KBM-7 (cell line): ENCODE data around the gene TAT.
A peak's percentile ranks its signal among the peaks of the same experiment; 100 is the strongest.

Experiments used
- DNase-seq: peaks from one replicate; pipeline ENCODE4 v3.0.0-alpha.2; 2015
- in situ Hi-C: fragments of 300-500 bp; cut with MboI; formaldehyde crosslinking; loops from 2 replicates; pipeline ENCODE4 v1.14.3; 2020; ENCODE audit warnings: low sequenced_read_pairs, low pct_unique_long_range_greater_than_20kb, mixed read lengths

Gene TAT

GRCh38 chr16:71555230-71555891 is 21.5 kb downstream of the TAT start:
- in situ Hi-C loops, result no loop called here
- DNase-seq, result no peak

GRCh38 chr16:71552698-71553503 is 24.0 kb downstream of the TAT start:
- peak; percentile 11 for DNase-seq
- in situ Hi-C loops, result no loop called here

- DNase-seq, result no peak
- in situ Hi-C loops, result no loop called here
Measured at GRCh38 chr16:71547168-71547567, 29.7 kb downstream of the TAT start.

GRCh38 chr16:71542377-71542776 is 34.5 kb downstream of the TAT start:
- DNase-seq, result peak; percentile 62
- in situ Hi-C loops, result no loop called here

GRCh38 chr16:71537643-71538042 is 39.2 kb downstream of the TAT start:
- DNase-seq, result peak; percentile 50
- in situ Hi-C loops, result no loop called here

GRCh38 chr16:71536752-71537499 is 40.0 kb downstream of the TAT start:
- no peak for DNase-seq
- in situ Hi-C loops, result no loop called here

- in situ Hi-C loops, result no loop called here
Measured at GRCh38 chr16:71532366-71532765, 44.5 kb downstream of the TAT start.

GRCh38 chr16:71528863-71529262 is 48.0 kb downstream of the TAT start:
- in situ Hi-C loops, result no loop called here
- DNase-seq, result no peak

More at GRCh38 chr16:71532366-71532765, 44.5 kb downstream of the TAT start:
- DNase-seq, result no peak

- in situ Hi-C loops, result no loop called here
- no peak for DNase-seq
Measured at GRCh38 chr16:71528257-71528656, 48.6 kb downstream of the TAT start.

- DNase-seq, result peak; percentile 33
- in situ Hi-C loops, result no loop called here
Measured at GRCh38 chr16:71526111-71526631, 50.7 kb downstream of the TAT start, which contains the start of gene CHST4. TSS of gene CHST4 (plus strand) at chr16:71526426. CDS start at chr16:71536678, 10,252 bp downstream.

- in situ Hi-C loops, result no loop called here
Measured at GRCh38 chr16:71524566-71525553, 52.0 kb downstream of the TAT start.

GRCh38 chr16:71520550-71520949 is 56.3 kb downstream of the TAT start:
- in situ Hi-C loops, result no loop called here
- DNase-seq, result no peak

More at GRCh38 chr16:71524566-71525553, 52.0 kb downstream of the TAT start:
- DNase-seq, result no peak
